H1 (cell line): ENCODE results near the gene CSDE1. TPM values are rescaled to one million over a fixed set of nuclear protein-coding genes. Genes with fewer than 3 reads are reported as not detected.

Experiments used
- ATF2 ChIP-seq: IDR thresholded peaks from 2 replicates; pipeline ENCODE4 v1.6.1; 2012; ENCODE audit warnings: low read length, inconsistent platforms
- MAX ChIP-seq: IDR thresholded peaks from 2 replicates; pipeline ENCODE4 v1.6.1; 2012; ENCODE audit warnings: inconsistent platforms
- polyA plus RNA-seq, 7 experiments: library from polyadenylated mRNA; depleted of rRNA in 3 of 7; stranded (reverse) in 5 of 7; unstranded in 2 of 7; fragments of >200 nt in 5 of 7; fragments of 200-250 nt in 2 of 7; gene quantifications; 1 replicate in 5 of 7; 2 replicates in 1 of 7; 4 replicates in 1 of 7; pipeline versions ENCODE4 v1.2.1 to v1.2.3, GENCODE V29; 2011 to 2013; ENCODE audit warnings: missing spikeins in 2 of 7, mixed read lengths in 2 of 7
- total RNA-seq: library from RNA; stranded (reverse); fragmentation: NEBNext Ultra II Directional; extraction: Animal tissue kit (Norgen Biotek cat#: 25700); gene quantifications from 2 replicates; pipeline ENCODE4 v1.2.1, GENCODE V29; 2021

CSDE1 gene
- total and polyA plus RNA-seq, 2 of the 8 experiments (the other 6 are each of a cell fraction or from before 2014, with no cell fraction given), result 149 to 635 TPM

GRCh38 chr1:114694540-114695310, 63.1 kb downstream of the CSDE1 start (continued):
- TF ChIP-seq MAX, result no peak
- no peak for TF ChIP-seq ATF2
